Measurements from ENCODE around the gene ROBO1. TPM values are rescaled to one million over a fixed set of nuclear protein-coding genes. Genes with fewer than 3 reads are reported as not detected.

The ROBO1 gene
- total RNA-seq, 1 donor from 2014 or later: 71.7 TPM

DNA sequence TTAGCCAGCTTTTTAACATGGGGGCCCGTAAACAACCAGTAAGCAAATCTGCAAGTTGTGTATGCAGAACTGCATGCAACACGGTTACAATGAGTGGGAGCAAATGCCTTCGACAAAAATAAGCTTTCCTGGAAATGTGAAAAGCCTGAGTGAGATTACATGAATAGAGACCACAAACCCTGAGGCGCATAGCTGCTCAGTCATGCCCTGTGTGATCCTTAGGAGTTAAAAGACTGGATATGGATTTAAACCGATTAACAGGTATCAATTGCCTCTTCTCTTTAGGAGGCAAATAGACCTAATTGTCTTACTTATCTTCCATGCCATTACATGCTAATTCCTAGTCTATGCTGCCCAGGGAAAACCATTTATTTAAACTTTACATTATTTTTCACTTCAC, 810.3 kb downstream of the ROBO1 start:
- Mint-ChIP-seq H3K4me1 (ENCODE audit: low read depth, unreplicated experiment) (peaks cover 6% of the 10 kb centered on the region), H3K27me3 (ENCODE audit: low read depth, unreplicated experiment) (no peaks in the 10 kb centered on the region), H3K4me3 (ENCODE audit: unreplicated experiment) (no peak overlapping the region), H3K27ac (ENCODE audit: unreplicated experiment) (no peak overlapping the region), H3K36me3 (ENCODE audit: low read depth, unreplicated experiment) (no peaks in the 10 kb centered on the region), H3K9me3 (ENCODE audit: unreplicated experiment) (peaks cover 2% of the 10 kb centered on the region)
- Histone ChIP-seq H3K27ac (ENCODE audit: low read depth, low read length) (no peak overlapping the region), H3K4me2 (ENCODE audit: low read length) (no peak overlapping the region), H3K9ac (ENCODE audit: low read length) (no peak overlapping the region), H3K27me3 (ENCODE audit: insufficient read depth, low read length) (no peaks in the 10 kb centered on the region), H2AFZ (ENCODE audit: low read depth, low read length) (no peak overlapping the region), H3K4me1 (ENCODE audit: insufficient read depth, low read length) (no peaks in the 10 kb centered on the region), H3K4me3 (ENCODE audit: insufficient read depth, low read depth, low read length) (no peak overlapping the region), H3K36me3 (ENCODE audit: insufficient read depth, low read length) (no peaks in the 10 kb centered on the region), H3K9me3 (ENCODE audit: insufficient read depth, low read depth, low read length) (no peaks in the 10 kb centered on the region), H4K20me1 (ENCODE audit: insufficient read depth, low read length) (no peaks in the 10 kb centered on the region), H3K79me2 (ENCODE audit: insufficient read depth, low read length) (no peaks in the 10 kb centered on the region)
- FAIRE-seq: no peak
- no peak for DNase-seq (ENCODE audit: low read depth)
- TF ChIP-seq, protein P1, sequence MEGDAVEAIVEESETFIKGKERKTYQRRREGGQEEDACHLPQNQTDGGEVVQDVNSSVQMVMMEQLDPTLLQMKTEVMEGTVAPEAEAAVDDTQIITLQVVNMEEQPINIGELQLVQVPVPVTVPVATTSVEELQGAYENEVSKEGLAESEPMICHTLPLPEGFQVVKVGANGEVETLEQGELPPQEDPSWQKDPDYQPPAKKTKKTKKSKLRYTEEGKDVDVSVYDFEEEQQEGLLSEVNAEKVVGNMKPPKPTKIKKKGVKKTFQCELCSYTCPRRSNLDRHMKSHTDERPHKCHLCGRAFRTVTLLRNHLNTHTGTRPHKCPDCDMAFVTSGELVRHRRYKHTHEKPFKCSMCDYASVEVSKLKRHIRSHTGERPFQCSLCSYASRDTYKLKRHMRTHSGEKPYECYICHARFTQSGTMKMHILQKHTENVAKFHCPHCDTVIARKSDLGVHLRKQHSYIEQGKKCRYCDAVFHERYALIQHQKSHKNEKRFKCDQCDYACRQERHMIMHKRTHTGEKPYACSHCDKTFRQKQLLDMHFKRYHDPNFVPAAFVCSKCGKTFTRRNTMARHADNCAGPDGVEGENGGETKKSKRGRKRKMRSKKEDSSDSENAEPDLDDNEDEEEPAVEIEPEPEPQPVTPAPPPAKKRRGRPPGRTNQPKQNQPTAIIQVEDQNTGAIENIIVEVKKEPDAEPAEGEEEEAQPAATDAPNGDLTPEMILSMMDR (IDR thresholded peaks at IDR 0.05; ENCODE audit: insufficient read depth, low read depth, low read length): no peak
- TF ChIP-seq EZH2 (IDR thresholded peaks at IDR 0.05; ENCODE audit: insufficient read depth, low read length): no peak

DNA sequence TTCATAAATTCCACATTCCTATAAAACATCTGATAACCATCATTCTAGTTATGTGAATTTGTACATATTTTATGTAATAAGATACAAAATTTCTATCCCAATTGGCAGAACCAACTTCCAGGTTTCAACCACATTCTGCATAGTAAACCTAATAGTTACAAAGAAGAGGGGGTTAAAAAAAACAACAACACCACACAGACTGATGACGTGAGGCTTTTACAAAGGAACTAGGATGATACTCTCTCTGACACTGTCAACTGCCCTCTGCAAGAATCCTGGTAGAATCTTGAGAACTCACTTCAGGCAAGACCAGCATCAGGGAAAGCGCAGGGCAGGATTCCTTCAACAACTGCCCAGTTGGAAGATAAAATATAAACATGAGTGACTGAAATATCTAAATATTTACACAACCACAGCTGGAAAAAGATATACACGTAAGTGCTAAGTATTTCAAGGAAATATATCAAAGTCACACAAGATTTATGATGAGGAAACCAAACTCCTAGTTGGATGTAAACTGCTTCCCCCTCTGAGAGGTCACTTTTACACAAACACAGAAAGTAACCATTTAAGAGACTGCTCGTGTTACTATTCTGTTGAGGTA, 816.4 kb downstream of the ROBO1 start:
- H3K4me1 Mint-ChIP-seq (ENCODE audit: low read depth, unreplicated experiment): no peaks in the 10 kb centered on the region
- Histone ChIP-seq H3K4me1 (ENCODE audit: insufficient read depth, low read length) (no peaks in the 10 kb centered on the region), H3K36me3 (ENCODE audit: insufficient read depth, low read length) (no peaks in the 10 kb centered on the region), H3K27ac (ENCODE audit: low read depth, low read length) (no peak overlapping the region), H3K27me3 (ENCODE audit: insufficient read depth, low read length) (no peaks in the 10 kb centered on the region), H3K4me2 (ENCODE audit: low read length) (no peak overlapping the region), H3K9ac (ENCODE audit: low read length) (no peak overlapping the region), H2AFZ (ENCODE audit: low read depth, low read length) (no peak overlapping the region), H3K79me2 (ENCODE audit: insufficient read depth, low read length) (no peaks in the 10 kb centered on the region), H3K9me3 (ENCODE audit: insufficient read depth, low read depth, low read length) (no peaks in the 10 kb centered on the region), H3K4me3 (ENCODE audit: insufficient read depth, low read depth, low read length) (no peak overlapping the region), H4K20me1 (ENCODE audit: insufficient read depth, low read length) (no peaks in the 10 kb centered on the region)
- peaks cover 7% of the 10 kb centered on the region for H3K36me3 Mint-ChIP-seq (ENCODE audit: low read depth, unreplicated experiment)
- H3K9me3 Mint-ChIP-seq (ENCODE audit: unreplicated experiment): peaks cover 3% of the 10 kb centered on the region
- TF ChIP-seq EZH2 (IDR thresholded peaks at IDR 0.05; ENCODE audit: insufficient read depth, low read length): no peak
- TF ChIP-seq, protein P1 (IDR thresholded peaks at IDR 0.05; ENCODE audit: insufficient read depth, low read depth, low read length): no peak
- DNase-seq (ENCODE audit: low read depth) (peak; percentile 26), FAIRE-seq (no peak)
- H3K27ac Mint-ChIP-seq (ENCODE audit: unreplicated experiment): no peak overlapping the region
- H3K27me3 Mint-ChIP-seq (ENCODE audit: low read depth, unreplicated experiment): no peaks in the 10 kb centered on the region
- no peak overlapping the region for H3K4me3 Mint-ChIP-seq (ENCODE audit: unreplicated experiment)

DNA sequence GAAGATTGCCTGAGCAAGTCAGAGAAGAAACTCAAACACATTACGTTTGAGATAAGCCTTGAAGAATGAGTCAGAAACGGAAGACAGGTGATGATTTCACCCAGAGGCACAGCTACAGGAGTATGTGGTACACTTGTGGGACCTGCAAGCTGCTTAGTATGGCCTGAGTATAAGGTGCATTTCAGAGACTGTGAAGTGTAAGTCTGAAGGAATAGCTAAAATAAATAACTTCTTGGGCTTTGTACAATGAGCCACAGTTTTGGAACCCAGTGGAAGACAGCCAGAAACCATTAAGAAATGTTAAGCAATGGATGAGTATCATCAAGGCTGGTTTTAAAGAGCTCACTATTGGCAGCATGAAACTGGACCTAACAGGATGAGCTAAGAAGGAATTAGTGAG, 826.2 kb downstream of the ROBO1 start:
- H4K20me1 ChIP-seq (ENCODE audit: insufficient read depth, low read length): no peaks in the 10 kb centered on the region
- no peaks in the 10 kb centered on the region for H3K4me1 Mint-ChIP-seq (ENCODE audit: low read depth, unreplicated experiment)
- no peak overlapping the region for H3K4me2 ChIP-seq (ENCODE audit: low read length)
- no peaks in the 10 kb centered on the region for H3K9me3 ChIP-seq (ENCODE audit: insufficient read depth, low read depth, low read length)
- peaks cover 16% of the 10 kb centered on the region for H3K36me3 Mint-ChIP-seq (ENCODE audit: low read depth, unreplicated experiment)
- H3K79me2 ChIP-seq (ENCODE audit: insufficient read depth, low read length): no peaks in the 10 kb centered on the region
- H3K9me3 Mint-ChIP-seq (ENCODE audit: unreplicated experiment): peaks cover 11% of the 10 kb centered on the region
- H3K27me3 Mint-ChIP-seq (ENCODE audit: low read depth, unreplicated experiment): no peaks in the 10 kb centered on the region
- FAIRE-seq (peak; percentile 78), DNase-seq (ENCODE audit: low read depth) (peak; percentile 92)
- no peaks in the 10 kb centered on the region for H3K27me3 ChIP-seq (ENCODE audit: insufficient read depth, low read length)
- no peak overlapping the region for H3K4me3 ChIP-seq (ENCODE audit: insufficient read depth, low read depth, low read length)
- H2AFZ ChIP-seq (ENCODE audit: low read depth, low read length): no peak overlapping the region
- H3K27ac Mint-ChIP-seq (ENCODE audit: unreplicated experiment): no peak overlapping the region
- no peaks in the 10 kb centered on the region for H3K36me3 ChIP-seq (ENCODE audit: insufficient read depth, low read length)
- no peak overlapping the region for H3K9ac ChIP-seq (ENCODE audit: low read length)
- TF ChIP-seq, protein P1 (IDR thresholded peaks at IDR 0.05; ENCODE audit: insufficient read depth, low read depth, low read length): no peak
- no peak for TF ChIP-seq EZH2 (IDR thresholded peaks at IDR 0.05; ENCODE audit: insufficient read depth, low read length)
- H3K27ac ChIP-seq (ENCODE audit: low read depth, low read length): no peak overlapping the region
- H3K4me1 ChIP-seq (ENCODE audit: insufficient read depth, low read length): no peaks in the 10 kb centered on the region
- H3K4me3 Mint-ChIP-seq (ENCODE audit: unreplicated experiment): no peak overlapping the region
